HG03460 (cell line): ENCODE measurements around the gene PAPOLG.
"Not testable (repeated sequence)": the region's sequence is repeated elsewhere in the genome, so short reads cannot be mapped to it uniquely, and the experiment has no call there.

Experiments
- ATAC-seq: cut with Tn5 transposase; IDR thresholded peaks from one replicate; pipeline ENCODE4 v1.9.1; 2021; ENCODE audit not compliant: unreplicated experiment

PAPOLG gene

DNA sequence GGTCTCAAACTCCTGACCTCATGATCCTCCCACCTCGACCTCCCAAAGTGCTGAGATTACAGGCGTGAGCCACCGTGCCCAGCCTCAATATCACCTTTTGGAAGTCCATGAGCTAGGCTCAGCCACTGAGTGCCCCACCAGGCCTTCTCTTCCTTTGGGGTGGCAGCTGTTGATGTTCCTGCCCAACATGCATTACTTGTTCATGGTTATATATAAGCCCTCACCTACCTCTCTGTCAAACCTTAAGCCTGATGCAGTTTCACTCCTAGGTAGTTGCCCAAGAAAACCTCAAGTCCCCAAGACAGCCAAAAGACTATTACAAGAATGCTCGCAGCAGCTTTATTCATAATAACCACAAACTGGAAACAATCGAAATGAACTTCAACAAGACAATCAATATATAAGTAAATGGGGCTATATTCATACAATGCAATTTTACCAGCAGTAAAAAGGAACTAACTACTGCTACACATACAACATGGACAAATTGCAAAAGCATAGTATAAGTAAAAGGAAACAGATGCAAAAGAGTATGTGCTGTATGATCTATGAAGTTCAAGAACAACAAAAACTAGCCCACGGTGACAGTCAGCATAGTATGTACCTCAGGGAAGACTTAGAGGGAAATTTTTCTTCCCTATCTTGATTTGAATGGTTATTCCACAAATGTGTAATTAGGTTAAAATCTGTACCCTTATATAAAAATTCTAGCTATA, 65.7 kb downstream of the PAPOLG start:
- no peak for ATAC-seq

DNA sequence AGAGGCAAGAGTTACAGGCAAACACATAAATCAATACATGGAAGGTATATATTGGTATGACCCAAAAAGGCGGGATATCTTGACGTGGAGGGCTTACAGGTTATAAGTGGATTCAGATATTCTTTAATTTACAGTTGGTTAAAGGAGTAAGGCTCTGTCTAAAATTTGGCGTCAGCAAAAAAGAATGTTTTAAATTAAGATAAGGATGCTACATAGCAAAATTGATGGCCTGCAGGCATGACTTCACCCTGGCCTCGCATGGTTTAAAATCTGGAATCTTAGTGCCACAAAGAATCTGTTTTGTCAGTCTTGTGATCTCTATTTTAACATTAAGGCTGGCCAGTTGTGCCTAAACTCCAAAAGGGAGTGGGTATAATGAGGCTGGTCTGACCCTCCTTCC, 66.9 kb downstream of the PAPOLG start:
- no peak for ATAC-seq

DNA sequence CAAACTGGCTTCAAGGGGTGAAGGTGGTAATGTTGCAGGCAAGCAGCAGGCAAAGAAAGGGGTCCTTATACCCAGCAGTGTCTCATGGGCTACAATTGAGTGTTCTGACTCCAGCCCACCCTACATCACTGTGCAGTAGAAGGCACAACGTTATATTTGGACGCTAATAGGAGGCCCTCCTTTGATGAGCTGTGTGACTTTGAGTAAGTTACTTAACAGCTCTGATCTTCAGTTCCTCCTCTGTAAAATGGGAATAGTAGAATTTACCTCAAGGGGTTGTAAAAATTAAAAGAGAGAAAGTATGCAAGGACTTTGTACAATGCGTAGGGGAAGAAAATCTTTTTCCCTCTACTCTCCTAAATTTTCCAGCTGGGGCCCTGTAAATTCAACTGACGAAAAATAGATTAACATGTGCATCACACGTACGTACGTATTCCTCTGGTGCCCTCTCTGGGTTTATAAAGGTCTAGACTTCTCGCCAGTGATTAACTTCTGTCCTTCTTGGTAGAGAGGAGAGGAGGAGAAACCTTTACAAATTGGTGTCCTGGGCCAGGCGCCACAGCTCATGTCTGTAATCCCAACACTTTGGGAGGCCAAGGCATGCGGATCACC, 67.7 kb downstream of the PAPOLG start:
- no peak for ATAC-seq

DNA sequence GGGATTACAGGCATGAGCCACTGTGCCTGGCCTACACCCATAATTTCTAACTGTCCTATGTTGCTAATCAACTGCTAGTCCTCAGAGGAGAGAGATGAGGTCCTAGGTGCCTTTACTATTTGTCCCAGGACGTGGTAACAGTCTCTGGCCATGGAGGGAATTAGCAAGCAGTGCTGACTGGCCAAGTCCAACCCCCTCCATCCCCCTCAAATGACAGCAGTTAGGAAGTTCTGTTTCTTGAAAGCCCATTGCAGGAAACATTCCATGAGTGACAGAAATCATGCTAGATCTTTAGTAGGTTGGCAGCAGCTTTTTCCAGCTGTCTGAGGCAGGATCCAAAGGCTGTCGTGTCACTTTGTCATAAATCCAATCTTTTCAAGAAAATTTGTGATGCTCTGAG, 69.6 kb downstream of the PAPOLG start:
- no peak for ATAC-seq

DNA sequence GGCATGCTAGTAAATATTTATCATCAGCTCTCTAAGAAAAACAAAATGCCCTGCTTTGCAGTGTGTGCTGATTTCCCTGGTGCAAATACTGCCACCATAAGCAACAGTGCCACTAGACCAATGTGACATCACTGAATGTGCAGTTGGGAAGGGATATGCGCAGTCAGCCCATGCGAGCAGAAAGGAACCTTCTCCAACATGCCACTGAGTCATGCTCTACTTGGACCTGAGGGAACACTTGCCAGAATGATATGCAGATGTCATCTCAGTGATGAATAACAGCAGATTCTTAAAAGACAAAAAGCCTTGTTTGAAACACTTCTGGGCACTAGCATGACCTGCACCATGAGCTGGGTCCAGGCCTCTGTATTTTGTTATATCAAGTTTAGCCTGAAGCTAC, 70.0 kb downstream of the PAPOLG start:
- ATAC-seq = no peak

DNA sequence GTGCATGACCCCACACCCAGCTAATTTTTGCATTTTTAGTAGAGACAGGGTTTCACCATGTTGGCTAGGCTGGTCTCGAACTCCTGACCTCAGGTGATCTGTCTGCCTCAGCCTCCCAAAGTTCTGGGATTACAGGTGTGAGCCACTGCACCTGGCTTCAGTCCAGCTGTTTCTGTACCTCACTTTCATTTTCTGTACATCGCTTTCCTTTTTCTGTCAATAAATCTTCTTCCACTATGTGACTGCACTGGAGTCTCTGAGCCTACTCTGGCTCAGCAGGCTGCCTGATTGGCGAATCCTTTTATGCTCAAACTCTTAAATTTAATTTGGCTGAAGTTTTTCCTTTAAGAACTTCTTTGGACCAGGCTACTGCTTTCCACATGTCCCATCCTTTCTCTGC, 70.8 kb downstream of the PAPOLG start:
- ATAC-seq = not testable (repeated sequence)

DNA sequence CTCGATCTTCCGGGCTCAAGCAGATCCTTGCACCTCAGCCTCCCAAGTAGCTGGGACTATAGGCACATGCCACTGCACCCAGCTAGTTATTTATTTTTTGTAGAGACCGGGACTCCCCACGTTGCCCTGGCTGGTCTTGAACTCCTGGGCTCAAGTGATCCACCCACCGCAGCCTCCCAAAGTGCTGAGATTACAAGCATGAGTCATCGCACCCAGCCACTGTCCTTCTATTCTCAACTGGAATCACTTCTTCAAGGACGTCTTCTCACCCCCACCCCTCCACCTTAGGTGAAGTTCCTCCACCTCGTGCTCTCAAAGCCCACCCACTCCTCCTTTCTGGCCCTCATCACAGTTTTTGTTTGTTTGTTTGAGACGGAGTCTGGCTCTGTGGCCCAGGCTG, 71.3 kb downstream of the PAPOLG start:
- no peak for ATAC-seq

DNA sequence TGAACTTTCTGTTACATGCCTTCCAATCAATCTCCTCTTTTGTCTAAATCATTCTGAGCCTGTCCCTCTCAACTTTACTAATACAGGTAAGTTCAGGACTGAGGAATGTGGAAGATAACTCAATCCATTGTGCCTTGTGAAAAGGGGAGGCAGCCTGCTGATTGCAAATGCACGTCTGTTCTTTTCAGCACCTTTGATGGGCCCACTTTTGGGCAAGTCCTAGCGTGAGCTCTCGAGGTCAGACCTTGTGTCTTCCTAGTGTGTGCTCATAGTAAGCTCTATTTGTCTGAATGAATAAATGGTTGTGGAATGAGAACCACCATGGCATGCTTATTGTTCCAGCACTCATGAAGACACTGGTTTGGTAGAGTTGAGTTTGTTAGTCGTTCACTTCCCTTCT, 74.9 kb downstream of the PAPOLG start:
- no peak for ATAC-seq

DNA sequence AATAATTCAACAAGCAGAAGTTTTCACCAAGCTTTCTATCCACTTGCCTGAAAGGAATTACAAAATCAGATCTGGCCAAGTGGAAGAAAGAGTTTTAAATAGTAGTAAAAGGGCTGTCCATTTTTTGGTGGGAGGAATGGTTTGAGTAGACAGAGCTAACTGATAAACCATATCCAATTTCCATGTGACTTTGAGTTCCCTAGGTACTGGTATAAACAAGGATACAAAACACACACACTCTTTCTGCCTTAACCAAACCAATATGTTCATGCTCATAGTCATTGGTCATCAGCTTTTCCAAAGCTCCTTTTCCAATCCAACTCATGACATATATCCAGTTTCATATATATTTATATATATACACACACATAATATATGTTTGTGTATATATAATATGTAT, 75.9 kb downstream of the PAPOLG start:
- no peak for ATAC-seq

DNA sequence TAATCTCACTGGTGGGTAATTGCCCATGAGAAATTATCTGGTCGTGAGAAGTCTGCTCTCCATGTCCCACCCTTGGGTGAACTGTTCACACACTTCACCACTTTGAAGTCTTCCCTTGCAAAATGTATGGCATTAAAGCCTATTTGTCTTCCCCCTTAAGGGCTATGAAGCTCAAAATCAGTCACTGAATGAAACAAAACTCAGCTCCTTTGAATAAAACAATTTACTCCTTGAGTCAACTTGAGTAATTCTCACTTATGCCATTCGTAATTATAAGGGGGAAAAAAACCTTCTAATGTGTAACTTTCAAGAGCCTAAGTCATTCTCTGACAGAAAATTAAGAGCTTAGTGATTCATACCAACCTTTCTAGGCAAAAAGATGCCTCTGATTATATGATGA, 76.6 kb downstream of the PAPOLG start:
- ATAC-seq = no peak

DNA sequence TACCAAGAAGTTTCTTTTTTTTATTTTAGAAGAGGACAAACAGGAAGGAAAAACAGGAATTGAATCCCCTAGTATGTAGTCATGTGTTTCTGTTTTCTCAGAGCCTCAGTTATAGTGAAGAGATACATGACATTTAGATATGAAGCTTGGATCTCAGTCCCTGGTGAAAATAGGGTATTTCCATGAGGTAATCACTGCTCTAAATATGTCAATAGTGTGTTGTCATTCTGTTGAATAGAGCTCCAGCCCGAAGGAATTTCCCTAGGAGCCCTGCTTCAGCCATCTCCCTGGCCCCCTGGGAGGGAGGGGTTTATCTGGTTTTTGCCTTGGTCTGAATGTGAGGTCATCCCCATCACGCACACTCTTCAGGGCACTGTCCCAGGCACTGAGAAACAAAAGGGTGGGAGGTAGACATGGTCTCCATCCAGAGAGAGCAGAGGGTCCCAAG, 78.2 kb downstream of the PAPOLG start:
- ATAC-seq = peak; percentile 41

DNA sequence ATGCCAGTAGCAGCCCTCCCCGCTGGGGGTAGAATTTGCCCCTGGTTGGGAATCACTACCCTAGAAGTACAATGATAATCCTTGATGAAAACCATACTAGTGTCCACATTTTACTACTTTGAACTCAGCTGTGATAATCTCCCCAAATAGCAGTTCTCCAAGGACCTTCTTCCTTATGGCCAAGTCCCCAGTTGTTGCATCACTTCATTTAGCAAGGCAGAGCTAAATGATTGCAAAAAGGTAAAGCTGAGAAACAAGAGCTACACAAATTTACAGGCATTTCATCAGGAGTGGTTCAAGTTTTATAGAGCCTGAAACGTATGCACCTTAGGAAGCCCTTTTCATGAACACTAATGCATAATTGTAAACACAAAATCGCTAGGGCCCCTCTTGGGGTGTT, 80.4 kb downstream of the PAPOLG start:
- no peak for ATAC-seq

DNA sequence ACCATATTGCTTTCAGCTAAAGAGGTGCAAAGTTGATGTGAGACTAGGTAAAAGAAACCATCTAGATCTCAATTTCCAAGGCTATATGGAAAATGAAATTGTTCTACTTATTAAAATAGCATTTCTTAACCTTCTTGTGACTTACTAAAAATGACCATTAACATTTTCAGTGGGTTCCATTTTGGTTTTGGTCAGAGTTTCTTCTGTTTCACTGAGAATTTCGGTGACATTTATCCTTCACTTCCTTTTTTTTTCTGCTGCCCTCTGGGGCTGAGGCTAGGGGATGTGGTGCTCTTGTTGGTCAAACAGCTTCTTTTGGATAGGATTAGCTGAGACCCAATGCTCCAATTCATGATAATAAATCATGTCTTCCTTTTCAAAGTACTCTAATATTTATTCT, 81.1 kb downstream of the PAPOLG start:
- no peak for ATAC-seq

DNA sequence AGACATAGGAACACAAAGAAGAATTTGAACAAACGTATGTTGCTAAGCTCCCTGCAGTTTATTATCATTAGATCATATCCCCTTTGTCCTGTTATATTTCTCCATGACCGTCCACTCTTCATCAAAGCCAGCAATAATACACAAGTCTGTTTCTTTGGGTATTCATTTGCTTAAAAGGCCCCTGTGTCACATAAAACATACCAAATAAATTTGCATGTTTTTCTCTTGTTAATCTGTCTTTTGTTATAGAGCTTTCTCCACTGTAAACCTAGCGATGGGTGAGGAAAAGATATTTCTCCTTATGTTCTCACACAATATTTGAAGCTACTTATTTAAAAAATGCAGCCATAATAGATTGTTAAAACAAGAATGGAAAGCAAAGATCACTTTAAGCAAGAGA, 82.4 kb downstream of the PAPOLG start:
- no peak for ATAC-seq

DNA sequence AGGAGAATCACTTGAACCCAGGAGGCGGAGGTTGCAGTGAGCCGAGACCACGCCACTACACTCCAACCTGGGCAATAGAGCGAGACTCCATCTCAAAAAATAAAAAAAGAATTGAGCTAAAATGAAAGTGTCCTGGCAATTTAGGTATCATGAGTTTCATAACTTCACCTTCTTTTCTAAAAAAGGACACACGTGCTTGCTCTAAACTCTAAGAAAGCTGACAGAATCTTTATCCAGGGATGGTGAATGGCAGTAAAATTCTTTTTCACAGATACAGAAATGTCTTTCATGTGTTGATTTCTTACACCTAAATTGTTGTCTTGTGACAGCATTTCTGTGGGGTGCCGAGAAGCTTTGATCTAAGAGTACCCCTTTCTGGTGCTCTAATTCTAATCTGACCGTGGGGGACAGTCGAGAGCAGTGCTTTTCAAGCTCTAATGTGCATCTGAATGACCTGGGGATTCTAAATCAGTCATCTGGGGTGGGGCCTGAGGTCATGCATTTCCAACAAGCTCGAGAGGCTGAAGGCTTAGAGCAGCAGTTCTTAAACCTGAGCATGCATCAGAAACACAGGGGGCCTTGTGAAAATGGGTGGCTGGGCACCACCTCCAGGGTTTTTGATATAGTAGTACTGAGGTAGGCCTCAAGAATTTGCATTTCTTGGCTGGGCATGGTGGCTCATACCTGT, 83.2 kb downstream of the PAPOLG start:
- peak; percentile 53 for ATAC-seq

DNA sequence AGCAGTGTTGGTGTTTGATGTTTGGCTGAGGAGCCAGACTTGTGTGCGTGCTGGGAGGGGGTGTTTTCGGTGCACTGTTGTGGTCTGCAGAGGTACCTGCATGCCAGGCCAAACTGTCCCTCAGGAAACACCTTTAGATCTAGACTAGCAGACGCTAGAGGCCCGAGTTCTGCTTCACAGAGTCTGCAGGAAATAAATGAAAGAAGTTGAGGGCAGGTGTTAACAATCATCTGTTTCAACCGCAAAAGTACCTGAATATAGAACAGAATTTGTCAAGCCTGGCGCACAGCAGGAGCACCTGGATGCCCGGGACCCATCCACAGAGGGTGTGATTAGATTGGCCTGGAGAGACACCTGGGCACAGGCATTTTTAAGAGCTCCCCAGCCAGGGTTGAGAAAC, 84.8 kb downstream of the PAPOLG start:
- ATAC-seq = peak; percentile 59

DNA sequence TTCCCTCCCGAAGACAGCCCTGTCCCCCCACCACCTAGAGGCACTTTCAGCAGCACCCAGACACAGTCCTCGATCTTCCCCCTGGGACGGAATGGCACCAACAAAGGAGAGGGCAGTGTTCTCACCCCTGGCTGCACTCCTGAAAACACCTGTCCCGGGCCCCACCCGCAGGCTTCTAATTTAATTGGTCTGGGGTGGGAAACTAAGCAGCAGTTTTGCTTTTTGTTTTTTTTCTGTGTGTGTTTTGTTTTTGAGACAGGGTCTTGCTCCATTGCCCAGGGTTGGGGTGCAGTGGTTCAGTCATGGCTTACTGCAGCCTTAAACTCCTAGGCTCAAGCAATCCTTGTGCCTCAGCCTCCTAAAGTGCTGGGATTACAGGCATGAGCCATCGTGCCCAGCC, 86.9 kb downstream of the PAPOLG start:
- no peak for ATAC-seq

DNA sequence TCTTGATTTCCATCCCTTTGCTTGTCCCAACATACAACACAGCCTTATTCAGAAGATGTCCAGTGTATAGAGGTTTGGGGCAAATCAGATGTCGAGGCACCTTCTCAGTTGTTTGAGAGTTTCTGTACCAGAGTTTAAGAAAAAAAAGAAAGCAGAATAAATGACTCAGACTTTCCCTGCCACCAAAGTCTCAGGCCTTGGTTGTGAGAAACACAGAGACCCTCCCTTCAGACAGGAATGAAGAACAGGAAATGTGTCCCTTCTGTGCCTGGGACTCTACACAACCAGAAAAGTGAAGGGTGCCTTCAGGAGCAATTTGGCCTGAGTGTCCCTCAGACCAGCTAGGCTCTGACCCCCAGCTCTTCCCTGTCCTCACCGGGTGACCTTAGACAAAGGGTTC, 88.0 kb downstream of the PAPOLG start:
- ATAC-seq = no peak

DNA sequence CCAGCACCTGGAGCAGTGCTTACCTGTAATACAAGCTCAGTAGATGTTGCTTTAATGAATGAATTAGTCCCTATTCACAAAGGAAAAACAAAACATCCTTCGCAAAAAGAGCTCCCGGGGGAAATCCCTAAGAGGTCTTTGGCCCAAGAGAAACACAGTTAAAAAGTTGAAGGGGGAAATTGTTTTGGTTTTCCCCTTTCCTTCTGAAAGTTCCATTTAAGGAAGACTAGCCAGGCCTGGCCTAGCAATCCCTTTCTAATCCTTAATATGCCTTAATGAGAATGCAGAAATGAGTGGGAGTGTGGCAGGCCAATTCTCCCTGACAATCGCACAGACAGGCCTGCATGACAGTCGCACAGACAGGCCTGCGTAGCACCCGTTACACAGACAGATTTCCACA, 91.8 kb downstream of the PAPOLG start:
- ATAC-seq = no peak
